Measurements from ENCODE around the gene KLHL1. TPM values are rescaled to one million over a fixed set of nuclear protein-coding genes. Genes with fewer than 3 reads are reported as not detected.

Gene KLHL1
- polyA plus RNA-seq, 1 donor from 2014 or later, result 15.5 TPM

DNA sequence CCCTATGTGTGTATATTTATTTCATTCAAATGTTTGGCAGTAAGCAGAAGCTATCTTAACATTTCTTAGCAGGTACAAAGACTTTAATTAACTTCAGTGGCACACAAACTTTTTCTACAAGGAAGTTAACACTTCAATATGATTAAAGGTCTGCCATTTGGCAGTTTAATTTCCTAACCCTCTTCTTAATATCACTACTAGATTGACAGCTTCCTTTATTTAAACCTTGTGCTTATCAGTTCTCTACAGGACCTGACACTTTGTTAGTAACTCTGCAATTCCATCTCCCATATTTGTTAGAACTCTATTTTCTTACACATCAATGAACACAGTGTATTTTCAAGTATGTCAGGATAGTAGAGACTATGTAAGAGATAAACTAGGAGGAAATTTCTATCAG, 153.0 kb downstream of the KLHL1 start:
- Histone ChIP-seq H2AFZ (ENCODE audit: low read depth, low read length) (no peak overlapping the region), H3K9ac (ENCODE audit: low read length) (no peak overlapping the region), H3K79me2 (replicated peaks; ENCODE audit: insufficient read depth, low read length) (no peaks in the 10 kb centered on the region), H3F3A (ENCODE audit: insufficient read depth, low read length, poor library complexity, severe bottlenecking) (no peaks in the 10 kb centered on the region), H4K20me1 (ENCODE audit: insufficient read depth) (no peaks in the 10 kb centered on the region), H3K27me3 (ENCODE audit: insufficient read depth, low read depth, low read length) (no peaks in the 10 kb centered on the region), H3K9me2 (ENCODE audit: insufficient read depth, low read length) (no peaks in the 10 kb centered on the region), H3K9me3 (ENCODE audit: low read length) (no peaks in the 10 kb centered on the region), H3K27ac (ENCODE audit: low read length) (no peak overlapping the region), H3K4me2 (ENCODE audit: low read length) (no peak overlapping the region), H3K4me3 (ENCODE audit: low read length) (no peak overlapping the region), H3K36me3 (ENCODE audit: insufficient read depth, low read length) (no peaks in the 10 kb centered on the region)
- no peak for TF ChIP-seq POLR2AphosphoS5 (IDR thresholded peaks at IDR 0.05)
- TF ChIP-seq, protein P1, sequence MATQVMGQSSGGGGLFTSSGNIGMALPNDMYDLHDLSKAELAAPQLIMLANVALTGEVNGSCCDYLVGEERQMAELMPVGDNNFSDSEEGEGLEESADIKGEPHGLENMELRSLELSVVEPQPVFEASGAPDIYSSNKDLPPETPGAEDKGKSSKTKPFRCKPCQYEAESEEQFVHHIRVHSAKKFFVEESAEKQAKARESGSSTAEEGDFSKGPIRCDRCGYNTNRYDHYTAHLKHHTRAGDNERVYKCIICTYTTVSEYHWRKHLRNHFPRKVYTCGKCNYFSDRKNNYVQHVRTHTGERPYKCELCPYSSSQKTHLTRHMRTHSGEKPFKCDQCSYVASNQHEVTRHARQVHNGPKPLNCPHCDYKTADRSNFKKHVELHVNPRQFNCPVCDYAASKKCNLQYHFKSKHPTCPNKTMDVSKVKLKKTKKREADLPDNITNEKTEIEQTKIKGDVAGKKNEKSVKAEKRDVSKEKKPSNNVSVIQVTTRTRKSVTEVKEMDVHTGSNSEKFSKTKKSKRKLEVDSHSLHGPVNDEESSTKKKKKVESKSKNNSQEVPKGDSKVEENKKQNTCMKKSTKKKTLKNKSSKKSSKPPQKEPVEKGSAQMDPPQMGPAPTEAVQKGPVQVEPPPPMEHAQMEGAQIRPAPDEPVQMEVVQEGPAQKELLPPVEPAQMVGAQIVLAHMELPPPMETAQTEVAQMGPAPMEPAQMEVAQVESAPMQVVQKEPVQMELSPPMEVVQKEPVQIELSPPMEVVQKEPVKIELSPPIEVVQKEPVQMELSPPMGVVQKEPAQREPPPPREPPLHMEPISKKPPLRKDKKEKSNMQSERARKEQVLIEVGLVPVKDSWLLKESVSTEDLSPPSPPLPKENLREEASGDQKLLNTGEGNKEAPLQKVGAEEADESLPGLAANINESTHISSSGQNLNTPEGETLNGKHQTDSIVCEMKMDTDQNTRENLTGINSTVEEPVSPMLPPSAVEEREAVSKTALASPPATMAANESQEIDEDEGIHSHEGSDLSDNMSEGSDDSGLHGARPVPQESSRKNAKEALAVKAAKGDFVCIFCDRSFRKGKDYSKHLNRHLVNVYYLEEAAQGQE (IDR thresholded peaks at IDR 0.05; ENCODE audit: borderline replicate concordance), result no peak
- TF ChIP-seq SMC3 (conservative IDR thresholded peaks at IDR 0.05; ENCODE audit: poor library complexity), result no peak
- no peak for TF ChIP-seq RAD21 (conservative IDR thresholded peaks at IDR 0.05)
- TF ChIP-seq TAF1 (IDR thresholded peaks at IDR 0.05; ENCODE audit: low read depth), result no peak
- TF ChIP-seq, protein P2, sequence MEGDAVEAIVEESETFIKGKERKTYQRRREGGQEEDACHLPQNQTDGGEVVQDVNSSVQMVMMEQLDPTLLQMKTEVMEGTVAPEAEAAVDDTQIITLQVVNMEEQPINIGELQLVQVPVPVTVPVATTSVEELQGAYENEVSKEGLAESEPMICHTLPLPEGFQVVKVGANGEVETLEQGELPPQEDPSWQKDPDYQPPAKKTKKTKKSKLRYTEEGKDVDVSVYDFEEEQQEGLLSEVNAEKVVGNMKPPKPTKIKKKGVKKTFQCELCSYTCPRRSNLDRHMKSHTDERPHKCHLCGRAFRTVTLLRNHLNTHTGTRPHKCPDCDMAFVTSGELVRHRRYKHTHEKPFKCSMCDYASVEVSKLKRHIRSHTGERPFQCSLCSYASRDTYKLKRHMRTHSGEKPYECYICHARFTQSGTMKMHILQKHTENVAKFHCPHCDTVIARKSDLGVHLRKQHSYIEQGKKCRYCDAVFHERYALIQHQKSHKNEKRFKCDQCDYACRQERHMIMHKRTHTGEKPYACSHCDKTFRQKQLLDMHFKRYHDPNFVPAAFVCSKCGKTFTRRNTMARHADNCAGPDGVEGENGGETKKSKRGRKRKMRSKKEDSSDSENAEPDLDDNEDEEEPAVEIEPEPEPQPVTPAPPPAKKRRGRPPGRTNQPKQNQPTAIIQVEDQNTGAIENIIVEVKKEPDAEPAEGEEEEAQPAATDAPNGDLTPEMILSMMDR (IDR thresholded peaks at IDR 0.05; ENCODE audit: poor library complexity, severe bottlenecking), result no peak
- TF ChIP-seq EP300 (conservative IDR thresholded peaks at IDR 0.05; ENCODE audit: poor library complexity, severe bottlenecking), result no peak
- TF ChIP-seq EZH2 (IDR thresholded peaks at IDR 0.05; ENCODE audit: borderline replicate concordance, insufficient read depth, low read length, poor library complexity, severe bottlenecking), result no peak
- no peak for TF ChIP-seq MXI1 (conservative IDR thresholded peaks at IDR 0.05; ENCODE audit: poor library complexity, severe bottlenecking)

DNA sequence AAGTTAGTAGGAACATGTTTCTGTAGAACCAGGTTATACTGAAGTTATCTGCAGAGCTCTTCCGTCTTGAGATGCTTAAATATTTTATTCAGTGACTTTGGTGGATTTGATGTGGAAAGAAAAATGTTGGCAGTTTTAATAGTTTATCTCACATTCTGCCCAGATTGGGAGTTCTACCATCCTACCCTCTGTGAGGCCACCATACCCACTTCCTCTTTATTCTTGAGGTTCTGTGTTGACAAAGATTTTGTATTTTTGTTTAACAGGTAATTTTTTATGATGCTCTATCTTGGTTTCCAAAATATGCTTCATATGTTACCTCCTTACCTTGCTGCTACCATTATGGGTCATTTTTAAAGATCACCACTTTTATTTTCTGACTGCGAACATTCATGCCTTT, 156.8 kb downstream of the KLHL1 start:
- Histone ChIP-seq H3K27ac (ENCODE audit: low read length) (no peak overlapping the region), H2AFZ (ENCODE audit: low read depth, low read length) (no peak overlapping the region), H3K9me3 (ENCODE audit: low read length) (no peaks in the 10 kb centered on the region), H3K4me2 (ENCODE audit: low read length) (no peak overlapping the region), H3K9ac (ENCODE audit: low read length) (no peak overlapping the region), H3K36me3 (ENCODE audit: insufficient read depth, low read length) (no peaks in the 10 kb centered on the region), H3F3A (ENCODE audit: insufficient read depth, low read length, poor library complexity, severe bottlenecking) (no peaks in the 10 kb centered on the region), H3K4me3 (ENCODE audit: low read length) (no peak overlapping the region), H4K20me1 (ENCODE audit: insufficient read depth) (no peaks in the 10 kb centered on the region), H3K9me2 (ENCODE audit: insufficient read depth, low read length) (no peaks in the 10 kb centered on the region), H3K79me2 (replicated peaks; ENCODE audit: insufficient read depth, low read length) (no peaks in the 10 kb centered on the region), H3K27me3 (ENCODE audit: insufficient read depth, low read depth, low read length) (no peaks in the 10 kb centered on the region)
- TF ChIP-seq EZH2 (IDR thresholded peaks at IDR 0.05; ENCODE audit: borderline replicate concordance, insufficient read depth, low read length, poor library complexity, severe bottlenecking) (no peak), MXI1 (conservative IDR thresholded peaks at IDR 0.05; ENCODE audit: poor library complexity, severe bottlenecking) (no peak), RAD21 (conservative IDR thresholded peaks at IDR 0.05) (no peak), EP300 (conservative IDR thresholded peaks at IDR 0.05; ENCODE audit: poor library complexity, severe bottlenecking) (no peak)

All from neural cell (in vitro differentiated cells).